HG03060 (cell line): Measurements from ENCODE around the gene SFXN5.

Experiments used
- ATAC-seq: cut with Tn5 transposase; IDR thresholded peaks from one replicate; pipeline ENCODE4 v1.9.1; 2021; ENCODE audit warnings: low read depth, moderate number of reproducible peaks; ENCODE audit not compliant: unreplicated experiment

The SFXN5 gene

GRCh38 chr2:72931280-72931910 is 140.1 kb downstream of the SFXN5 start:
- ATAC-seq = no peak

GRCh38 chr2:72929010-72929409 is 142.5 kb downstream of the SFXN5 start:
- ATAC-seq = no peak

- no peak for ATAC-seq
Observed at GRCh38 chr2:72927619-72928550, 143.6 kb downstream of the SFXN5 start.

- no peak for ATAC-seq
Observed at GRCh38 chr2:72926811-72927465, 144.6 kb downstream of the SFXN5 start.

GRCh38 chr2:72926368-72926767 is 145.1 kb downstream of the SFXN5 start:
- ATAC-seq = no peak

- no peak for ATAC-seq
Observed at GRCh38 chr2:72925328-72925943, 146.1 kb downstream of the SFXN5 start.

GRCh38 chr2:72924353-72925240 is 146.9 kb downstream of the SFXN5 start:
- ATAC-seq = no peak

- ATAC-seq = no peak
Observed at GRCh38 chr2:72923833-72924352, 147.6 kb downstream of the SFXN5 start.

- no peak for ATAC-seq
Observed at GRCh38 chr2:72921853-72922252, 149.7 kb downstream of the SFXN5 start.

- ATAC-seq = no peak
Observed at GRCh38 chr2:72921088-72921851, 150.2 kb downstream of the SFXN5 start.

GRCh38 chr2:72920318-72921087 is 151.0 kb downstream of the SFXN5 start:
- ATAC-seq = no peak

GRCh38 chr2:72919414-72920317 is 151.8 kb downstream of the SFXN5 start:
- ATAC-seq = no peak

- no peak for ATAC-seq
Observed at GRCh38 chr2:72917877-72918553, 153.5 kb downstream of the SFXN5 start.

GRCh38 chr2:72917138-72917876 is 154.2 kb downstream of the SFXN5 start, which contains the start of gene EMX1:
TSS of gene EMX1 (plus strand) at chr2:72917519. CDS start at chr2:72917853, 334 bp downstream.
- ATAC-seq = no peak

GRCh38 chr2:72916743-72917137 is 154.8 kb downstream of the SFXN5 start:
- ATAC-seq = no peak
